Mononuclear cell (primary cell): ENCODE results near the gene PRLR. TPM values are rescaled to one million over a fixed set of nuclear protein-coding genes. Genes with fewer than 3 reads are reported as not detected.

Experiments used
- H3K27me3 ChIP-seq: 2 replicates; pipeline ENCODE4 v1.6.0; 2011; ENCODE audit warnings: low read length, control low read depth; ENCODE audit not compliant: insufficient read depth
- H3K4me1 ChIP-seq: 2 replicates; pipeline ENCODE4 v1.5.1; 2011; ENCODE audit warnings: mild to moderate bottlenecking, low read length, control low read depth; ENCODE audit not compliant: insufficient read depth
- H3K4me3 ChIP-seq: 2 replicates; pipeline ENCODE4 v1.5.1; 2011; ENCODE audit warnings: mild to moderate bottlenecking, low read length, moderate library complexity
- H3K9me3 ChIP-seq: 2 replicates; pipeline ENCODE4 v1.5.1; 2011; ENCODE audit warnings: low read depth, mild to moderate bottlenecking, control low read depth, low read length
- total RNA-seq: library from RNA; depleted of rRNA; stranded (reverse); fragments of >200 nt; gene quantifications from one replicate; pipeline ENCODE4 v1.2.3, GENCODE V29; 2012

PRLR gene
- total RNA-seq, 1 donor, result 1.6 TPM

GRCh38 chr5:35145691-35146317 is 84.5 kb downstream of the PRLR start:
- no peaks in the 10 kb centered on the region for H3K9me3 ChIP-seq
- H3K27me3 ChIP-seq, result no peaks in the 10 kb centered on the region
- H3K4me1 ChIP-seq, result no peaks in the 10 kb centered on the region
- no peak overlapping the region for H3K4me3 ChIP-seq

GRCh38 chr5:35145012-35145411 is 85.3 kb downstream of the PRLR start:
- H3K27me3 ChIP-seq, result no peaks in the 10 kb centered on the region
- no peak overlapping the region for H3K4me3 ChIP-seq
- H3K4me1 ChIP-seq, result no peaks in the 10 kb centered on the region
- no peaks in the 10 kb centered on the region for H3K9me3 ChIP-seq

- Histone ChIP-seq H3K27me3 (no peaks in the 10 kb centered on the region), H3K4me3 (no peak overlapping the region), H3K9me3 (no peaks in the 10 kb centered on the region), H3K4me1 (no peaks in the 10 kb centered on the region)
These were observed 86.4 kb downstream of the PRLR start for GRCh38 chr5:35143841-35144240.

DNA sequence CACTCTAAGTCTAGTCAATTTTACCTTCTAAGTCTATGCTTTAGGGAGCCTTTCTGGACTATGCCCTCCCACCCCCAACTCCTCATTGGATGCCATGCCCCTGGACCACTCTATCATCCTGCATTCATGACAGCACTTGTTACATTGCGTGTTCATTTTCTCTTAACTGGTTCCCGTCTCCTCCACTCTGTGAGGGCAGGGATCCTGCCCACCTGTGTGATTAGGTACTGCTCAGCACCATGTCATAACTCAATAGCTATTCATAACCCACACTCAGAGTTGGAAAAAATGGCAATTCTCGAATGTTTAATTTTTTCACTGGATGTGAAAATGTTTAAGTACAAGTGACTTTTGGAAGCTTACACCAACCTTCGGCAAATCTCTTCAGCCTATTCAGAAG is 88.5 kb downstream of the PRLR start:
- Histone ChIP-seq H3K4me3 (no peak overlapping the region), H3K4me1 (no peaks in the 10 kb centered on the region), H3K9me3 (no peaks in the 10 kb centered on the region), H3K27me3 (no peaks in the 10 kb centered on the region)

GRCh38 chr5:35138232-35138631 is 92.1 kb downstream of the PRLR start:
- Histone ChIP-seq H3K9me3 (no peaks in the 10 kb centered on the region), H3K4me3 (no peak overlapping the region), H3K27me3 (no peaks in the 10 kb centered on the region), H3K4me1 (no peaks in the 10 kb centered on the region)

DNA sequence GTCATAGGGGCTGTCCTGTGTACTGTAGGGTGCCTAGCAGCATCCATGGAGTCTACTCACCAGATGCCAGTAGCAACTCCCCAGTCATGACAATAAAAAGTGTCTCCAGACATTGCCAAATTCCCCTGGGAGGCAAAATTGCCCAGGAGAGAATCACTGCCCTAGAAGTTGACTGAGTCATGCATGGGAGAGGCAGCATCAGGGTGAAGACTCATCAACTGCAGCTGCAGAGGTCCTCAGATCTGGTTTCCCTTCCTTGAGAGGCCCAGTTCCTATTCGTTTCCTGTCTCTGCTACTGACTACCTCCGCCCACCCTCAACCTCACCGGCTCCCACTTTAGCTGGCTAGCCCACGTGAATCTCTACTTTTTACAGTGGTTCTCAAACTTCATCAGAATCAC is 93.9 kb downstream of the PRLR start:
- Histone ChIP-seq H3K4me1 (no peaks in the 10 kb centered on the region), H3K27me3 (no peaks in the 10 kb centered on the region), H3K4me3 (no peak overlapping the region), H3K9me3 (no peaks in the 10 kb centered on the region)

DNA sequence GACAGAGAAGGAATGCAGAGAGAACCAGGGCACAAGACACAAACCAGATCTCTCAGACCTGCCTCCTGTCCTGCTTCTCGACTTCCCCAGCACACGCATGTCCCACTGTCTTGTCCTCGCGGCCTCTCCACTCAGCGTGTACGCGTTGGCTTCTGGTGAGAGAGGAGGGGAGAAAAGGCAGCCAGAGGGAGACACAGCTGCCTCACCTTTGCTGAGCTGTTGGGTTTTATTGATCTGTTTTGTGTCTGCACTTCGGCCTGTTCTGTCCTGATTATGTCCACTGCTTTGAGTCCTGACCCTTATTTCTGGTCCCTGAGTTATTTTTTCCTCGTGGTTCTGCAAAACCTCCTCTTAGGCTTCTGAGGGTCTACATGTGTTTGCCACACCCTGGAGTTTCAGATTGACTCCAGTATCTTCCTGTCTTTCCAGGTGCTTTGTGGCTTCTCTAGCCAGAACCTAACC is 95.0 kb downstream of the PRLR start:
- no peaks in the 10 kb centered on the region for H3K9me3 ChIP-seq
- no peaks in the 10 kb centered on the region for H3K4me1 ChIP-seq
- H3K4me3 ChIP-seq, result no peak overlapping the region
- no peaks in the 10 kb centered on the region for H3K27me3 ChIP-seq

- H3K27me3 ChIP-seq, result peaks cover under 1% of the 10 kb centered on the region
These were observed 95.8 kb downstream of the PRLR start for GRCh38 chr5:35134278-35135030.

GRCh38 chr5:35133186-35133585 is 97.1 kb downstream of the PRLR start:
- H3K9me3 ChIP-seq, result no peaks in the 10 kb centered on the region
- peaks cover 3% of the 10 kb centered on the region for H3K27me3 ChIP-seq
- peaks cover 3% of the 10 kb centered on the region for H3K4me1 ChIP-seq
- H3K4me3 ChIP-seq, result no peak overlapping the region

More at GRCh38 chr5:35134278-35135030, 95.8 kb downstream of the PRLR start:
- no peaks in the 10 kb centered on the region for H3K9me3 ChIP-seq
- no peak overlapping the region for H3K4me3 ChIP-seq
- H3K4me1 ChIP-seq, result peaks cover 3% of the 10 kb centered on the region

GRCh38 chr5:35131723-35132122 is 98.6 kb downstream of the PRLR start:
- Histone ChIP-seq H3K4me1 (peaks cover 3% of the 10 kb centered on the region), H3K9me3 (no peaks in the 10 kb centered on the region), H3K27me3 (peaks cover 3% of the 10 kb centered on the region), H3K4me3 (no peak overlapping the region)

- Histone ChIP-seq H3K27me3 (peaks cover 3% of the 10 kb centered on the region), H3K4me1 (peaks cover 3% of the 10 kb centered on the region), H3K4me3 (no peak overlapping the region), H3K9me3 (no peaks in the 10 kb centered on the region)
These were observed 100.3 kb downstream of the PRLR start for GRCh38 chr5:35129921-35130485.

DNA sequence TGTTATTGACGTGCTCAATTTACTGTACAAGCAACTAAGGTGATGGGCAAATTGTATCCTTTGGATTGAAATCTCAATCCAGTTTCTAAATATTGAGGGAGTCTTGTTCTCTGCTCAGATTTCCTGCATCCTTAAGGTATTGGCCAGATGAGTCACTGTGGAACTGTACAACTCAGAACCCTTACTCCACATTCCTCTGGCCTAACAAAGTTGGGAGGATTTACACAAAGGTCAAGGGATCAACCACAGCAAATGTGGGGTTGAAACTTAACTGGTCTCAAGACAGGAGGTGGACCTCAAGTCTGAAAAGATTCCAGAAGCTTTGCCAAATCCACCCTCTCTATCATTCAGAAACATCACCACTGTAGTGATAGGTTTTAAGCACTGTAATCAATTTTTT is 101.0 kb downstream of the PRLR start:
- H3K4me1 ChIP-seq, result peaks cover 3% of the 10 kb centered on the region
- no peaks in the 10 kb centered on the region for H3K9me3 ChIP-seq
- peaks cover 3% of the 10 kb centered on the region for H3K27me3 ChIP-seq
- H3K4me3 ChIP-seq, result no peak overlapping the region

- H3K27me3 ChIP-seq, result peaks cover 3% of the 10 kb centered on the region
- peaks cover 3% of the 10 kb centered on the region for H3K4me1 ChIP-seq
- H3K4me3 ChIP-seq, result no peak overlapping the region
- no peaks in the 10 kb centered on the region for H3K9me3 ChIP-seq
These were observed 103.3 kb downstream of the PRLR start for GRCh38 chr5:35127006-35127405.

DNA sequence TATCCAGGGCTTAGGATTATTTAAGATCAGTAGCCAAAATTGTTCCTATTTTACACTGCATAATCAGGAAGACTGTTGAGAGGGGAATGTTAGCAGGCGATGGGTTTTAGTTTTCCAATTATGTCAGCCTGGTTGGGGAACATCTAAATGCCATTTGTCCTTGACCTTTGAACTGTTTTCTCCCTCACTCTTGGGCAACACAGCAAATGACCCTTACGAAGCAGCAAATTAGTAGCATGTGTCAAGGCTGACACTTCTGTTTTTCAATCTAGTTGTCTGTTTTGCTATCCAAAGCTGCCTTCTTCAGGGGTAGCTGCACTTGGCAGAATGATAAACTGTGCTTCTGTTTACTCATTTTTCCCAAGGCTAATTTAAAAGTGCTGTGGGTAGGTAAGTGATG is 104.5 kb downstream of the PRLR start:
- peaks cover 3% of the 10 kb centered on the region for H3K27me3 ChIP-seq
- H3K9me3 ChIP-seq, result no peaks in the 10 kb centered on the region
- H3K4me3 ChIP-seq, result no peak overlapping the region
- peaks cover 3% of the 10 kb centered on the region for H3K4me1 ChIP-seq

DNA sequence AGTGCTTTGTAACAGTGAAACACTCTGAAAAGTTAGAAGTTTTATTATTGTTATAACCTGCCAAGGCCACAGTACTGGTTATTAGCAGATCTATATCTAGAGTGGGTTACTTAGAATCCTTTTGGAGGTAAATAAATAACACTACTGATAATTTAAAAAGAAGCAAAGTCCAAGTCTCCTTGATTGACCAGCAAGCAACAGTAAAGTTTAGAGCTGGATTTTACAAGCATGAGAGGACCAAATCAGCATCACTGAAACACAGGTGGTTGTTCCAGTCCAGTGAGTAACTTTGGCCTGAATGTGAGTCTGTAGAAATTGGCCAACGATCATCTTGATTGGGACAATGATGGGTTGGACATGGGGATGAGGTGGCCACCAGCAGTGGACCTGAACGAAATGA is 105.4 kb downstream of the PRLR start:
- Histone ChIP-seq H3K9me3 (no peaks in the 10 kb centered on the region), H3K4me1 (peaks cover 3% of the 10 kb centered on the region), H3K27me3 (peaks cover 3% of the 10 kb centered on the region)

More for the DNA sequence above, 105.4 kb downstream of the PRLR start:
- no peak overlapping the region for H3K4me3 ChIP-seq
